IMR-90 (cell line): ENCODE results near the gene DOLPP1. TPM values are rescaled to one million over a fixed set of nuclear protein-coding genes. Genes with fewer than 3 reads are reported as not detected.

Experiments
- ATAC-seq: fragments of 200-7000 bp; cut with Tn5 transposase; 2 replicates; pipeline ENCODE4 v1.9.1; 2020; ENCODE audit warnings: low read depth, mild to moderate bottlenecking, moderate library complexity
- BruUV-seq: library from RNA; stranded (reverse); fragments of 400-500 nt; replicated peaks from 2 replicates; lab custom pipeline; 2021; lab: Mats Ljungman, UMichigan
- CTCF ChIA-PET: fragments of 300-600 bp; formaldehyde crosslinking; extraction: SDS; loops from one replicate; lab custom pipeline; 2021; ENCODE audit warnings: antibody characterized with exemption; lab: Yijun Ruan, JAX
- POLR2A ChIA-PET: fragments of 300-600 bp; sonication (Branson Sonifier 250); formaldehyde crosslinking; loops from one replicate; lab custom pipeline; 2022; ENCODE audit warnings: antibody characterized with exemption; ENCODE audit not compliant: unreplicated experiment; lab: Charles Lee
- DNase-seq: peaks from one replicate; pipeline ENCODE4 v3.0.0; 2013
- H2AFZ ChIP-seq: replicated peaks from 2 replicates; pipeline ENCODE3; 2013; ENCODE audit warnings: low read length, mild to moderate bottlenecking; ENCODE audit not compliant: poor library complexity
- H2AK5ac ChIP-seq: 2 replicates; pipeline ENCODE4 v1.6.1; 2013; ENCODE audit warnings: low read depth, low read length, inconsistent platforms
- H2AK9ac ChIP-seq: replicated peaks from 2 replicates; pipeline ENCODE3; 2013; ENCODE audit warnings: mild to moderate bottlenecking, low read depth, low read length, moderate library complexity; ENCODE audit not compliant: poor library complexity
- H2BK120ac ChIP-seq: 2 replicates; pipeline ENCODE4 v1.6.1; 2013; ENCODE audit warnings: low read depth, low read length, inconsistent platforms
- H2BK15ac ChIP-seq: 3 replicates; pipeline ENCODE4 v1.6.1; 2013; ENCODE audit warnings: low read depth, low read length, inconsistent platforms
- H2BK20ac ChIP-seq: 2 replicates; pipeline ENCODE4 v1.6.1; 2013; ENCODE audit warnings: low read depth, mild to moderate bottlenecking, inconsistent platforms, low read length, moderate library complexity
- H2BK5ac ChIP-seq: 2 replicates; pipeline ENCODE4 v1.6.1; 2013; ENCODE audit warnings: mild to moderate bottlenecking, low read depth, low read length, inconsistent platforms; ENCODE audit not compliant: poor library complexity, severe bottlenecking
- H3K14ac ChIP-seq: replicated peaks from 2 replicates; pipeline ENCODE4 v1.6.1; 2013; ENCODE audit warnings: low read depth, low read length, inconsistent platforms
- H3K18ac ChIP-seq: 2 replicates; pipeline ENCODE4 v1.6.1; 2013; ENCODE audit warnings: low read depth, low read length, control low read depth
- H3K23ac ChIP-seq: 2 replicates; pipeline ENCODE4 v1.6.1; 2013; ENCODE audit warnings: low read depth, low read length, inconsistent platforms
- H3K27ac ChIP-seq: 2 replicates; pipeline ENCODE4 v1.5.1; 2013; ENCODE audit warnings: mild to moderate bottlenecking, control low read depth, low read length; ENCODE audit not compliant: insufficient read depth
- H3K27me3 ChIP-seq: 2 replicates; pipeline ENCODE4 v1.6.1; 2013; ENCODE audit warnings: low read length; ENCODE audit not compliant: control insufficient read depth, insufficient read depth
- H3K36me3 ChIP-seq: 2 replicates; pipeline ENCODE4 v1.6.1; 2013; ENCODE audit warnings: low read length, mixed read lengths; ENCODE audit not compliant: control insufficient read depth, insufficient read depth
- H3K4ac ChIP-seq: 2 replicates; pipeline ENCODE4 v1.6.1; 2013; ENCODE audit warnings: low read depth, low read length, inconsistent platforms
- H3K4me1 ChIP-seq: 2 replicates; pipeline ENCODE4 v1.6.1; 2013; ENCODE audit warnings: low read length, mixed read lengths; ENCODE audit not compliant: control insufficient read depth, insufficient read depth
- H3K4me2 ChIP-seq: 2 replicates; pipeline ENCODE4 v1.6.1; 2013; ENCODE audit warnings: low read depth, mild to moderate bottlenecking, control low read depth, low read length, moderate library complexity
- H3K4me3 ChIP-seq: 2 replicates; pipeline ENCODE4 v1.5.1; 2013; ENCODE audit warnings: low read depth, mild to moderate bottlenecking, control low read depth, low read length, moderate library complexity; ENCODE audit not compliant: insufficient read depth
- H3K56ac ChIP-seq: 2 replicates; pipeline ENCODE4 v1.6.1; 2013; ENCODE audit warnings: low read length, inconsistent platforms; ENCODE audit not compliant: insufficient read depth; ENCODE audit errors: extremely low read depth
- H3K79me1 ChIP-seq, 2 experiments: 2 replicates each; pipeline ENCODE4 v1.6.1; 2013; ENCODE audit warnings: low read length in 2 of 2, inconsistent platforms in 1 of 2, low read depth in 1 of 2
- H3K9ac ChIP-seq: 2 replicates; pipeline ENCODE4 v1.6.1; 2013; ENCODE audit warnings: low read depth, low read length, control low read depth
- H3K9me1 ChIP-seq: 2 replicates; pipeline ENCODE4 v1.6.1; 2013; ENCODE audit warnings: low read length, inconsistent platforms; ENCODE audit not compliant: insufficient read depth
- H3K9me3 ChIP-seq: 2 replicates; pipeline ENCODE4 v1.6.1; 2013; ENCODE audit warnings: low read length; ENCODE audit not compliant: control insufficient read depth, insufficient read depth
- H4K20me1 ChIP-seq: 2 replicates; pipeline ENCODE4 v1.6.1; 2013; ENCODE audit warnings: low read length, inconsistent platforms; ENCODE audit not compliant: insufficient read depth
- H4K5ac ChIP-seq: 2 replicates; pipeline ENCODE4 v1.6.1; 2013; ENCODE audit warnings: mild to moderate bottlenecking, low read depth, low read length, control low read depth
- H4K8ac ChIP-seq, 2 experiments: 2 replicates each; pipeline ENCODE4 v1.6.1; 2013; ENCODE audit warnings: low read depth in 2 of 2, low read length in 2 of 2, control low read depth in 1 of 2, inconsistent platforms in 1 of 2
- H4K91ac ChIP-seq: 2 replicates; pipeline ENCODE4 v1.6.1; 2013; ENCODE audit warnings: low read depth, low read length, inconsistent platforms; ENCODE audit not compliant: insufficient read depth
- BHLHE40 ChIP-seq: fragments of 150-350 bp; IDR thresholded peaks from 2 replicates; pipeline ENCODE4 v1.6.1; 2016; ENCODE audit warnings: mild to moderate bottlenecking, low read depth, low read length
- CEBPB ChIP-seq: IDR thresholded peaks from 2 replicates; pipeline ENCODE4 v1.6.1; 2012; ENCODE audit warnings: low read depth, low read length, improper control_type of control experiment
- CHD1 ChIP-seq: IDR thresholded peaks from 2 replicates; pipeline ENCODE4 v1.6.1; 2012; ENCODE audit warnings: low read depth, low read length, improper control_type of control experiment
- FOS ChIP-seq: fragments of 150-350 bp; IDR thresholded peaks from 2 replicates; pipeline ENCODE4 v1.6.1; 2016; ENCODE audit warnings: low read depth, low read length
- MAFK ChIP-seq: IDR thresholded peaks from 2 replicates; pipeline ENCODE4 v1.6.1; 2012; ENCODE audit warnings: low read depth, low read length, improper control_type of control experiment
- MAZ ChIP-seq: IDR thresholded peaks from 2 replicates; pipeline ENCODE4 v1.6.1; 2012; ENCODE audit warnings: low read depth, mild to moderate bottlenecking, low read length, improper control_type of control experiment, moderate library complexity, borderline replicate concordance
- MXI1 ChIP-seq: IDR thresholded peaks from 2 replicates; pipeline ENCODE4 v1.6.1; 2012; ENCODE audit warnings: low read depth, mild to moderate bottlenecking, low read length, moderate library complexity, borderline replicate concordance
- NFE2L2 ChIP-seq: fragments of 150-350 bp; IDR thresholded peaks from 2 replicates; pipeline ENCODE4 v1.6.1; 2016; ENCODE audit warnings: low read depth, mild to moderate bottlenecking, low read length
- POLR2A ChIP-seq: IDR thresholded peaks from 2 replicates; pipeline ENCODE4 v1.6.1; 2012; ENCODE audit warnings: mild to moderate bottlenecking, low read depth, low read length
- RAD21 ChIP-seq: IDR thresholded peaks from 2 replicates; pipeline ENCODE4 v1.6.1; 2012; ENCODE audit warnings: low read length, improper control_type of control experiment
- RCOR1 ChIP-seq: IDR thresholded peaks from 2 replicates; pipeline ENCODE4 v1.6.1; 2012; ENCODE audit warnings: mild to moderate bottlenecking, low read length, improper control_type of control experiment; ENCODE audit not compliant: insufficient replicate concordance
- RFX5 ChIP-seq: IDR thresholded peaks from 2 replicates; pipeline ENCODE4 v1.8.0; 2012; ENCODE audit warnings: low read depth, mild to moderate bottlenecking, low read length, moderate library complexity
- SMC3 ChIP-seq: fragments of 150-350 bp; IDR thresholded peaks from 2 replicates; pipeline ENCODE4 v1.6.1; 2016; ENCODE audit warnings: low read depth, mild to moderate bottlenecking, antibody characterized with exemption, low read length, moderate library complexity
- USF2 ChIP-seq: fragments of 150-350 bp; IDR thresholded peaks from 2 replicates; pipeline ENCODE4 v1.6.1; 2017; ENCODE audit warnings: mild to moderate bottlenecking, antibody characterized with exemption, low read length, low read depth
- WGBS, 2 experiments: methylation state at CpG; one replicate each; pipeline versions ENCODE4 v1.1.5 to v1.1.7; 2013; ENCODE audit warnings: missing lambda C conversion rate in 2 of 2; ENCODE audit not compliant: insufficient read length in 1 of 2; ENCODE audit errors: extremely low coverage in 2 of 2; 5-methylcytosine and 5-hydroxymethylcytosine counted together
- dilution Hi-C: fragments of 300-500 bp; cut with HindIII; formaldehyde crosslinking; loops from one replicate; pipeline ENCODE4 v1.14.3; 2018; ENCODE audit warnings: low sequenced_read_pairs; ENCODE audit not compliant: unreplicated experiment
- in situ Hi-C: fragments of 300-500 bp; cut with MboI; formaldehyde crosslinking; loops from 3 replicates; pipeline ENCODE4 v1.14.3; 2019; ENCODE audit warnings: low sequenced_read_pairs, inconsistent platforms, mixed read lengths
- intact Hi-C: fragments of 100-400 bp; cut with micrococcal nuclease; formaldehyde crosslinking; loops from 2 replicates; pipeline ENCODE4 v1.10.0; 2022
- polyA plus RNA-seq, 3 experiments: library from polyadenylated mRNA; depleted of rRNA; stranded (reverse); fragments of >200 nt; gene quantifications; 2 replicates each; pipeline ENCODE4 v1.2.3, GENCODE V29; 2012; ENCODE audit warnings: low replicate concordance in 1 of 3
- total RNA-seq: library from RNA; depleted of rRNA; stranded (reverse); fragments of >200 nt; gene quantifications from 2 replicates; pipeline ENCODE4 v1.2.3, GENCODE V29; 2012
- TF ChIP-seq, protein P1 (sequence below): conservative IDR thresholded peaks from 2 replicates; pipeline ENCODE4 v1.5.1; 2012; ENCODE audit warnings: mild to moderate bottlenecking, low read depth, low read length, improper control_type of control experiment
- TF ChIP-seq, protein P2 (sequence below): fragments of 150-350 bp; IDR thresholded peaks from 2 replicates; pipeline ENCODE4 v1.6.1; 2016; ENCODE audit warnings: low read depth, mild to moderate bottlenecking, low read length, moderate library complexity, borderline replicate concordance

Gene DOLPP1
- total and polyA plus RNA-seq, 2 of the 4 experiments (the other 2 are of a cell fraction): 7.0 to 16.5 TPM

GRCh38 chr9:129103595-129103965 is 22.7 kb downstream of the DOLPP1 start:
- dilution Hi-C loops (no loop called here), intact Hi-C loops (no loop called here), in situ Hi-C loops (no loop called here)
- Histone ChIP-seq H3K56ac (no peak overlapping the region), H3K4me3 (no peak overlapping the region), H2AFZ (no peak overlapping the region), H4K91ac (no peak overlapping the region), H3K4me2 (no peak overlapping the region), H3K4me1 (no peaks in the 10 kb centered on the region), H2BK5ac (no peak overlapping the region), H3K27me3 (no peaks in the 10 kb centered on the region), H3K36me3 (peaks cover 28% of the 10 kb centered on the region), H2AK5ac (no peak overlapping the region), H3K9ac (no peak overlapping the region), H2BK15ac (no peak overlapping the region), H4K5ac (no peak overlapping the region), H2AK9ac (no peak overlapping the region), H3K23ac (no peak overlapping the region), H2BK120ac (no peak overlapping the region), H3K14ac (no peak overlapping the region), H4K8ac (no peak overlapping the region), H3K9me3 (no peaks in the 10 kb centered on the region), H3K18ac (no peak overlapping the region), H3K27ac (no peak overlapping the region), H2BK20ac (no peak overlapping the region), H3K4ac (no peak overlapping the region), H4K20me1 (no peaks in the 10 kb centered on the region), H3K9me1 (no peaks in the 10 kb centered on the region), H3K79me1 (peaks cover 3 to 13% of the 10 kb centered on the region in 2 experiments; a peak in 3 of 4 replicates)
- ATAC-seq (no peak), DNase-seq (no peak)
- TF ChIP-seq CEBPB: no peak
- TF ChIP-seq NFE2L2: no peak
- no peak for TF ChIP-seq MAFK
- no peak for TF ChIP-seq MAZ
- TF ChIP-seq RAD21: no peak
- TF ChIP-seq RCOR1: no peak
- TF ChIP-seq BHLHE40: no peak
- TF ChIP-seq, protein P1, sequence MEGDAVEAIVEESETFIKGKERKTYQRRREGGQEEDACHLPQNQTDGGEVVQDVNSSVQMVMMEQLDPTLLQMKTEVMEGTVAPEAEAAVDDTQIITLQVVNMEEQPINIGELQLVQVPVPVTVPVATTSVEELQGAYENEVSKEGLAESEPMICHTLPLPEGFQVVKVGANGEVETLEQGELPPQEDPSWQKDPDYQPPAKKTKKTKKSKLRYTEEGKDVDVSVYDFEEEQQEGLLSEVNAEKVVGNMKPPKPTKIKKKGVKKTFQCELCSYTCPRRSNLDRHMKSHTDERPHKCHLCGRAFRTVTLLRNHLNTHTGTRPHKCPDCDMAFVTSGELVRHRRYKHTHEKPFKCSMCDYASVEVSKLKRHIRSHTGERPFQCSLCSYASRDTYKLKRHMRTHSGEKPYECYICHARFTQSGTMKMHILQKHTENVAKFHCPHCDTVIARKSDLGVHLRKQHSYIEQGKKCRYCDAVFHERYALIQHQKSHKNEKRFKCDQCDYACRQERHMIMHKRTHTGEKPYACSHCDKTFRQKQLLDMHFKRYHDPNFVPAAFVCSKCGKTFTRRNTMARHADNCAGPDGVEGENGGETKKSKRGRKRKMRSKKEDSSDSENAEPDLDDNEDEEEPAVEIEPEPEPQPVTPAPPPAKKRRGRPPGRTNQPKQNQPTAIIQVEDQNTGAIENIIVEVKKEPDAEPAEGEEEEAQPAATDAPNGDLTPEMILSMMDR: no peak
- TF ChIP-seq USF2: no peak
- no peak for TF ChIP-seq RFX5
- TF ChIP-seq, protein P2, sequence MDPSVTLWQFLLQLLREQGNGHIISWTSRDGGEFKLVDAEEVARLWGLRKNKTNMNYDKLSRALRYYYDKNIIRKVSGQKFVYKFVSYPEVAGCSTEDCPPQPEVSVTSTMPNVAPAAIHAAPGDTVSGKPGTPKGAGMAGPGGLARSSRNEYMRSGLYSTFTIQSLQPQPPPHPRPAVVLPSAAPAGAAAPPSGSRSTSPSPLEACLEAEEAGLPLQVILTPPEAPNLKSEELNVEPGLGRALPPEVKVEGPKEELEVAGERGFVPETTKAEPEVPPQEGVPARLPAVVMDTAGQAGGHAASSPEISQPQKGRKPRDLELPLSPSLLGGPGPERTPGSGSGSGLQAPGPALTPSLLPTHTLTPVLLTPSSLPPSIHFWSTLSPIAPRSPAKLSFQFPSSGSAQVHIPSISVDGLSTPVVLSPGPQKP: no peak
- TF ChIP-seq MXI1: no peak
- no peak for TF ChIP-seq SMC3
- no peak for TF ChIP-seq FOS
- no peak for TF ChIP-seq CHD1
- TF ChIP-seq POLR2A: no peak
- WGBS, 2 experiments: 100% methylated on average over 1 of the region's 4 CpGs; no CpG with 5 or more reads in 1 of the 2 experiments
- POLR2A ChIA-PET: no interaction called here
- no TSS peak for BruUV-seq
- CTCF ChIA-PET: interaction anchor here (1.0 kb wide), 1 partner anchor 9 kb away, joined by 3 read pairs; no protein-coding TSS in a partner anchor
